Hepatocyte (in vitro differentiated cells): ENCODE results near the gene TECPR1. TPM values are rescaled to one million over a fixed set of nuclear protein-coding genes. Genes with fewer than 3 reads are reported as not detected.

Experiments
- DNase-seq: peaks from one replicate; pipeline ENCODE4 v3.0.0-alpha.2; 2016; ENCODE audit warnings: low spot score
- H2AFZ ChIP-seq: fragments of 200-600 bp; sonication (generic); 2 replicates; pipeline ENCODE4 v1.6.0; 2016; ENCODE audit warnings: antibody characterized with exemption, mild to moderate bottlenecking
- H3K27ac ChIP-seq: fragments of 200-600 bp; sonication (generic); 2 replicates; pipeline ENCODE4 v1.5.1; 2016; ENCODE audit warnings: mild to moderate bottlenecking
- H3K27me3 ChIP-seq: fragments of 200-600 bp; sonication (generic); 2 replicates; pipeline ENCODE4 v1.6.1; 2016
- H3K36me3 ChIP-seq: fragments of 200-600 bp; sonication (generic); replicated peaks from 2 replicates; pipeline ENCODE4 v1.5.1; 2016; ENCODE audit warnings: low read depth; ENCODE audit not compliant: insufficient read depth
- H3K4me1 ChIP-seq: fragments of 200-600 bp; sonication (generic); 2 replicates; pipeline ENCODE4 v1.5.1; 2016; ENCODE audit warnings: mild to moderate bottlenecking, moderate library complexity; ENCODE audit not compliant: insufficient read depth
- H3K4me2 ChIP-seq: fragments of 200-600 bp; sonication (generic); 2 replicates; pipeline ENCODE4 v1.6.0; 2016
- H3K4me3 ChIP-seq: fragments of 200-600 bp; sonication (generic); 2 replicates; pipeline ENCODE4 v1.5.1; 2016; ENCODE audit warnings: mild to moderate bottlenecking
- H3K79me2 ChIP-seq: fragments of 200-600 bp; sonication (generic); 2 replicates; pipeline ENCODE4 v1.6.0; 2017; ENCODE audit warnings: mild to moderate bottlenecking
- H3K9me2 ChIP-seq: fragments of 200-600 bp; sonication (generic); replicated peaks from 2 replicates; pipeline ENCODE4 v1.6.0; 2017; ENCODE audit warnings: mild to moderate bottlenecking; ENCODE audit not compliant: insufficient read depth
- H3K9me3 ChIP-seq: fragments of 200-600 bp; sonication (generic); 2 replicates; pipeline ENCODE4 v1.5.1; 2016; ENCODE audit warnings: low read depth, mild to moderate bottlenecking
- H4K20me1 ChIP-seq: fragments of 200-600 bp; sonication (generic); 2 replicates; pipeline ENCODE4 v1.6.0; 2016; ENCODE audit warnings: mild to moderate bottlenecking; ENCODE audit not compliant: insufficient read depth, poor library complexity, severe bottlenecking
- CTCF ChIP-seq: fragments of 200-600 bp; sonication (generic); IDR thresholded peaks from 2 replicates; pipeline ENCODE4 v1.5.1; 2016; ENCODE audit warnings: antibody characterized with exemption, mild to moderate bottlenecking; ENCODE audit not compliant: poor library complexity
- EZH2 ChIP-seq: fragments of 200-600 bp; sonication (generic); IDR thresholded peaks from 2 replicates; pipeline ENCODE4 v1.6.1; 2016; ENCODE audit warnings: antibody characterized with exemption, mild to moderate bottlenecking, borderline replicate concordance
- EZH2phosphoT487 ChIP-seq: fragments of 200-600 bp; sonication (generic); IDR thresholded peaks from one replicate; pipeline ENCODE4 v1.6.1; 2018; ENCODE audit warnings: antibody characterized with exemption, mild to moderate bottlenecking, low read depth, moderate library complexity; ENCODE audit not compliant: unreplicated experiment, severe bottlenecking
- WGBS: methylation state at CpG from one replicate; pipeline ENCODE4 v1.1.6; 2016; ENCODE audit warnings: low lambda C conversion rate; ENCODE audit errors: missing lambda C conversion rate; 5-methylcytosine and 5-hydroxymethylcytosine counted together
- polyA plus RNA-seq: library from polyadenylated mRNA; unstranded; fragments of >200 nt; fragmentation: Nextera tagmentation; extraction: Ambion mirVana; gene quantifications from 2 replicates; pipeline ENCODE4 v1.2.1, GENCODE V29; 2016
- total RNA-seq: library from RNA; depleted of rRNA; stranded (reverse); fragments of >200 nt; gene quantifications from 2 replicates; pipeline ENCODE4 v1.2.3, GENCODE V29; 2014

The TECPR1 gene
- total and polyA plus RNA-seq, 2 experiments from 2014 or later, result 9.8 to 10.7 TPM

- H4K20me1 ChIP-seq, result peaks cover 85% of the 10 kb centered on the region
- peaks cover 21% of the 10 kb centered on the region for H3K4me1 ChIP-seq
- no peak overlapping the region for H3K4me2 ChIP-seq
- no peak overlapping the region for H2AFZ ChIP-seq
- H3K9me3 ChIP-seq, result no peaks in the 10 kb centered on the region
- no peaks in the 10 kb centered on the region for H3K27me3 ChIP-seq
- peaks cover 60% of the 10 kb centered on the region for H3K79me2 ChIP-seq
- no peak overlapping the region for H3K27ac ChIP-seq
- no peak for DNase-seq
- no peaks in the 10 kb centered on the region for H3K36me3 ChIP-seq
- TF ChIP-seq EZH2 (no peak), CTCF (no peak), EZH2phosphoT487 (no peak)
- 95% methylated on average over 4 of the region's 4 CpGs for WGBS
- no peak overlapping the region for H3K4me3 ChIP-seq
- H3K9me2 ChIP-seq, result no peaks in the 10 kb centered on the region
Measured at GRCh38 chr7:98289333-98289875, 37.4 kb upstream of the TECPR1 start.

- Histone ChIP-seq H3K27me3 (no peaks in the 10 kb centered on the region), H3K9me3 (no peaks in the 10 kb centered on the region), H3K4me2 (no peak overlapping the region), H3K36me3 (no peaks in the 10 kb centered on the region), H3K27ac (no peak overlapping the region), H2AFZ (no peak overlapping the region), H4K20me1 (peaks cover 93% of the 10 kb centered on the region), H3K4me1 (peaks cover 33% of the 10 kb centered on the region), H3K4me3 (no peak overlapping the region), H3K79me2 (peaks cover 71% of the 10 kb centered on the region), H3K9me2 (no peaks in the 10 kb centered on the region)
- DNase-seq, result no peak
- whole genome bisulfite sequencing, result 95% methylated on average over 12 of the region's 12 CpGs
- no peak for TF ChIP-seq EZH2
Measured at GRCh38 chr7:98288064-98288823, 36.2 kb upstream of the TECPR1 start.

- no peaks in the 10 kb centered on the region for H3K9me2 ChIP-seq
- H3K4me1 ChIP-seq, result peaks cover 37% of the 10 kb centered on the region
Measured at GRCh38 chr7:98287486-98287959, 35.5 kb upstream of the TECPR1 start.

More at GRCh38 chr7:98287486-98287959, 35.5 kb upstream of the TECPR1 start:
- peak; percentile 77 for DNase-seq
- Histone ChIP-seq H2AFZ (no peak overlapping the region), H3K79me2 (peaks cover 78% of the 10 kb centered on the region), H3K27ac (no peak overlapping the region), H4K20me1 (peaks cover 92% of the 10 kb centered on the region), H3K4me2 (no peak overlapping the region), H3K9me3 (no peaks in the 10 kb centered on the region), H3K4me3 (no peak overlapping the region), H3K36me3 (no peaks in the 10 kb centered on the region), H3K27me3 (no peaks in the 10 kb centered on the region)
- 85% methylated on average over 13 of the region's 14 CpGs for WGBS
- TF ChIP-seq EZH2 (no peak), EZH2phosphoT487 (no peak), CTCF (no peak)
